HEK293 (cell line): ENCODE data around the gene FXYD6.

ENCODE experiments used
- CTCF ChIA-PET: fragments of 350-600 bp; formaldehyde crosslinking; extraction: SDS; loops from one replicate; lab custom pipeline; 2021; ENCODE audit warnings: antibody characterized with exemption; lab: Yijun Ruan, JAX
- POLR2A ChIA-PET: fragments of 300-600 bp; formaldehyde crosslinking; extraction: SDS; loops from one replicate; lab custom pipeline; 2020; ENCODE audit warnings: antibody characterized with exemption, inconsistent platforms; lab: Yijun Ruan, JAX
- H3K27ac ChIP-seq: fragments of 200-500 bp; sonication (Bioruptor generic); 2 replicates; pipeline ENCODE4 v1.5.1; 2014; ENCODE audit warnings: low read depth, low read length, control low read depth, inconsistent platforms; ENCODE audit errors: extremely low read depth
- H3K36me3 ChIP-seq, 2 experiments: fragments of 200-500 bp in 1 of 2; sonication (Bioruptor generic) in 1 of 2; 1 replicate in 1 of 2; 2 replicates in 1 of 2; pipeline ENCODE4 v1.5.1; 2014 to 2017; ENCODE audit warnings: inconsistent platforms in 2 of 2, low read length in 2 of 2; ENCODE audit not compliant: control insufficient read depth in 2 of 2, insufficient read depth in 1 of 2
- H3K4me1 ChIP-seq: fragments of 200-500 bp; sonication (Bioruptor generic); 2 replicates; pipeline ENCODE4 v1.5.1; 2014; ENCODE audit warnings: mild to moderate bottlenecking, low read length, inconsistent platforms; ENCODE audit not compliant: control insufficient read depth, insufficient read depth
- H3K4me3 ChIP-seq: 2 replicates; pipeline ENCODE4 v1.5.1; 2011; ENCODE audit warnings: low read depth, mild to moderate bottlenecking, control low read depth, low read length, moderate library complexity
- H3K9me3 ChIP-seq: fragments of 200-500 bp; sonication (Bioruptor generic); 2 replicates; pipeline ENCODE4 v1.5.1; 2014; ENCODE audit warnings: low read depth, low read length, inconsistent platforms; ENCODE audit not compliant: control insufficient read depth, insufficient read depth
- GLIS1 ChIP-seq: fragments of 450-650 bp; formaldehyde crosslinking; IDR thresholded peaks from 2 replicates; pipeline ENCODE4 v1.5.1; 2016; ENCODE audit warnings: missing biosample characterization, missing genetic modification characterization
- IKZF3 ChIP-seq: fragments of 450-650 bp; IDR thresholded peaks from 2 replicates; pipeline ENCODE4 v1.5.0; 2018; ENCODE audit warnings: missing biosample characterization, mild to moderate bottlenecking, missing genetic modification characterization, moderate library complexity
- SCRT2 ChIP-seq: fragments of 450-650 bp; formaldehyde crosslinking; IDR thresholded peaks from 2 replicates; pipeline ENCODE4 v1.5.1; 2016; ENCODE audit warnings: missing biosample characterization, missing genetic modification characterization
- TRIM28 ChIP-seq: IDR thresholded peaks from 2 replicates; pipeline ENCODE4 v1.6.1; 2011; ENCODE audit warnings: low read length, control low read depth, borderline replicate concordance
- ZBTB20 ChIP-seq: fragments of 450-650 bp; formaldehyde crosslinking; IDR thresholded peaks from 2 replicates; pipeline ENCODE4 v1.5.1; 2016; ENCODE audit warnings: missing biosample characterization, missing genetic modification characterization
- ZIC2 ChIP-seq: fragments of 450-650 bp; formaldehyde crosslinking; IDR thresholded peaks from 2 replicates; pipeline ENCODE4 v1.5.1; 2016; ENCODE audit warnings: missing biosample characterization, missing genetic modification characterization
- ZNF10 ChIP-seq: fragments of 450-650 bp; formaldehyde crosslinking; IDR thresholded peaks from 2 replicates; pipeline ENCODE4 v1.5.1; 2017; ENCODE audit warnings: missing biosample characterization, missing genetic modification characterization
- ZNF114 ChIP-seq: fragments of 450-650 bp; formaldehyde crosslinking; IDR thresholded peaks from 2 replicates; pipeline ENCODE4 v1.5.0; 2017; ENCODE audit warnings: missing biosample characterization, missing genetic modification characterization
- ZNF132 ChIP-seq: fragments of 450-650 bp; formaldehyde crosslinking; IDR thresholded peaks from 2 replicates; pipeline ENCODE4 v1.5.1; 2017; ENCODE audit warnings: missing biosample characterization, missing genetic modification characterization, borderline replicate concordance
- ZNF223 ChIP-seq: fragments of 450-650 bp; formaldehyde crosslinking; IDR thresholded peaks from 2 replicates; pipeline ENCODE4 v1.5.1; 2016; ENCODE audit warnings: missing biosample characterization, missing genetic modification characterization
- ZNF433 ChIP-seq: fragments of 450-650 bp; formaldehyde crosslinking; IDR thresholded peaks from 2 replicates; pipeline ENCODE4 v1.5.1; 2016; ENCODE audit warnings: missing biosample characterization, missing genetic modification characterization, low read depth
- ZNF501 ChIP-seq: fragments of 450-650 bp; formaldehyde crosslinking; IDR thresholded peaks from 2 replicates; pipeline ENCODE4 v1.5.1; 2016; ENCODE audit warnings: missing biosample characterization, missing genetic modification characterization
- ZNF560 ChIP-seq: fragments of 450-650 bp; formaldehyde crosslinking; IDR thresholded peaks from 2 replicates; pipeline ENCODE4 v1.5.1; 2017; ENCODE audit warnings: missing biosample characterization, missing genetic modification characterization, borderline replicate concordance
- ZNF585B ChIP-seq: fragments of 450-650 bp; formaldehyde crosslinking; IDR thresholded peaks from 2 replicates; pipeline ENCODE4 v1.5.1; 2016; ENCODE audit warnings: missing biosample characterization, missing genetic modification characterization
- ZNF596 ChIP-seq: fragments of 450-650 bp; IDR thresholded peaks from 2 replicates; pipeline ENCODE4 v1.5.0; 2018; ENCODE audit warnings: missing biosample characterization, mild to moderate bottlenecking, missing genetic modification characterization, moderate library complexity
- ZNF623 ChIP-seq: fragments of 450-650 bp; formaldehyde crosslinking; IDR thresholded peaks from 2 replicates; pipeline ENCODE4 v1.5.1; 2016; ENCODE audit warnings: missing biosample characterization, missing genetic modification characterization
- TF ChIP-seq, protein P1 (sequence below): fragments of 450-650 bp; formaldehyde crosslinking; IDR thresholded peaks from 2 replicates; pipeline ENCODE4 v1.5.1; 2017; ENCODE audit warnings: missing biosample characterization, missing genetic modification characterization
- TF ChIP-seq, protein P2 (sequence below): IDR thresholded peaks from 2 replicates; pipeline ENCODE4 v1.6.1; 2011; ENCODE audit warnings: mild to moderate bottlenecking, low read depth, low read length, borderline replicate concordance
- TF ChIP-seq, protein P3 (sequence below): fragments of 450-650 bp; formaldehyde crosslinking; IDR thresholded peaks from 2 replicates; pipeline ENCODE4 v1.5.1; 2016; ENCODE audit warnings: missing biosample characterization, missing genetic modification characterization, borderline replicate concordance
- TF ChIP-seq, protein P4 (sequence below): fragments of 450-650 bp; formaldehyde crosslinking; IDR thresholded peaks from 2 replicates; pipeline ENCODE4 v1.5.1; 2016; ENCODE audit warnings: missing biosample characterization, missing genetic modification characterization, borderline replicate concordance
- TF ChIP-seq, protein P5 (sequence below): fragments of 450-650 bp; formaldehyde crosslinking; IDR thresholded peaks from 2 replicates; pipeline ENCODE4 v1.5.1; 2017; ENCODE audit warnings: missing biosample characterization, missing genetic modification characterization

FXYD6 gene

DNA sequence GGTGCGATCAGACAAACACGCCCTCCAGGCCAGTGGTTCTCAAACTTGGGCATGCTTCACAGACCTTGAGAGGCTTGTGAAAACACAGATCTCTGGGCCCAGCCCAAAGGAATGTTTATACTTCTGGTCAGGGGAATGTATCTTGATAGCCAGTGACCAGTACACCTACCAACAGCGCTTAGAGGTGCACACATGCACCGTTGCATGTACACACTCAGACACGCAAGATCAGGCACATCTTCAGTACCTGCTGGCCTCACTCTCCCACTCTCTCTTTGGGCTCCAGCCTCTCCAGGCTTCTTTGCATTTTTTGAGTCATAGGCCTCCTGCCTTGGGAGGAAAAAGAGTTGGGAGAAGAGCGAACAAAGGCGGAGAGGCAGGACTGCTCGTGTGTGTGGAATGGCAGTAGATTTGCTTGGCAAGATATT, 11.7 kb upstream of the FXYD6 start:
- ChIA-PET CTCF (no interaction called here), POLR2A (no interaction called here)
- Histone ChIP-seq H3K27ac (no peak overlapping the region), H3K4me3 (no peak overlapping the region), H3K9me3 (no peaks in the 10 kb centered on the region), H3K4me1 (no peaks in the 10 kb centered on the region), H3K36me3 (no peaks in the 10 kb centered on the region)
- TF ChIP-seq ZNF560 (tag by site-specific recombination) = no peak
- TF ChIP-seq ZBTB20 = 0 out of 2 replicates have a peak, but pooled peaks have one; percentile 26
- TF ChIP-seq, protein P1, sequence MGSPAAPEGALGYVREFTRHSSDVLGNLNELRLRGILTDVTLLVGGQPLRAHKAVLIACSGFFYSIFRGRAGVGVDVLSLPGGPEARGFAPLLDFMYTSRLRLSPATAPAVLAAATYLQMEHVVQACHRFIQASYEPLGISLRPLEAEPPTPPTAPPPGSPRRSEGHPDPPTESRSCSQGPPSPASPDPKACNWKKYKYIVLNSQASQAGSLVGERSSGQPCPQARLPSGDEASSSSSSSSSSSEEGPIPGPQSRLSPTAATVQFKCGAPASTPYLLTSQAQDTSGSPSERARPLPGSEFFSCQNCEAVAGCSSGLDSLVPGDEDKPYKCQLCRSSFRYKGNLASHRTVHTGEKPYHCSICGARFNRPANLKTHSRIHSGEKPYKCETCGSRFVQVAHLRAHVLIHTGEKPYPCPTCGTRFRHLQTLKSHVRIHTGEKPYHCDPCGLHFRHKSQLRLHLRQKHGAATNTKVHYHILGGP (tag by site-specific recombination) = no peak

DNA sequence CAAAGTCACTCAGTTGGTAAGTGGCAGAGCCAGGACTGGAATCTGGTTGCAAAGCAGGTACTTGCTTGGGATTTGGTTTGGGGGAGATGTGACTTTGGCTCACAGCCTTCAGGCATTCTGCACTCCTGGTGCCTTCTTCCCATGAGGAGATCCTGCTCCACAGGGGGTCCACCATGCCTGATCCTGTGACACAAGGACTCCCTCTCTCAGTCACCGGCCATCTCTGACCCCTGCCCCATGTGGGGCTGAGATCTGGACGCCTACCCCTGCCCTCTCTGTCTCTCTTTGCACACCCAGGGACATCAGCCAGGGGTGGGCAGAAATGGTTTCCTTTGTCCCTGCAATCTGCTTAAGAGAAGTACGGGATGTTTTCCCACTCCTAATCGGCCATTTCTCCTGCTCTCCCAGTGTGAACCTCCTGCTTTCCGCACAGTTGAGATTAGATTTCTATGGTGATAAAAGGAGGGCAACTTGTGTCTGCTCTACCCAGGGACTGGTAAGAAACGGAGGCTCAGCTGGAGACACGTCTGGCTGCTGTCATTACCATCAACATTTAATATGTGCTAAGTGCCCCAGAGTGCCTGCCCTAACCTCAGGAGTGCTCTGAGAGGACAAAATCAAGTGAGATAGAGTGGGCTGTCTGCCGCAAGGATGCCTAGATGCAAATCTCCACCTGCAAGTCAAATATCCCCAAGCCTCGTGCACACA, 11.1 kb upstream of the FXYD6 start:
- H3K36me3 ChIP-seq = no peaks in the 10 kb centered on the region
- POLR2A ChIA-PET = no interaction called here
- H3K27ac ChIP-seq = no peak overlapping the region
- CTCF ChIA-PET = no interaction called here
- H3K9me3 ChIP-seq = no peaks in the 10 kb centered on the region
- no peak overlapping the region for H3K4me3 ChIP-seq
- H3K4me1 ChIP-seq = no peaks in the 10 kb centered on the region
- TF ChIP-seq, protein P2, sequence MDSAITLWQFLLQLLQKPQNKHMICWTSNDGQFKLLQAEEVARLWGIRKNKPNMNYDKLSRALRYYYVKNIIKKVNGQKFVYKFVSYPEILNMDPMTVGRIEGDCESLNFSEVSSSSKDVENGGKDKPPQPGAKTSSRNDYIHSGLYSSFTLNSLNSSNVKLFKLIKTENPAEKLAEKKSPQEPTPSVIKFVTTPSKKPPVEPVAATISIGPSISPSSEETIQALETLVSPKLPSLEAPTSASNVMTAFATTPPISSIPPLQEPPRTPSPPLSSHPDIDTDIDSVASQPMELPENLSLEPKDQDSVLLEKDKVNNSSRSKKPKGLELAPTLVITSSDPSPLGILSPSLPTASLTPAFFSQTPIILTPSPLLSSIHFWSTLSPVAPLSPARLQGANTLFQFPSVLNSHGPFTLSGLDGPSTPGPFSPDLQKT = no peak
- TF ChIP-seq ZNF596 (tag by site-specific recombination) (no peak), ZNF132 (tag by site-specific recombination) (no peak), ZNF10 (tag by site-specific recombination) (no peak), ZNF114 (tag by site-specific recombination) (no peak), IKZF3 (tag by site-specific recombination) (no peak), ZNF501 (tag by site-specific recombination) (no peak), ZIC2 (tag by site-specific recombination) (peak; percentile 98), TRIM28 (0 out of 2 replicates have a peak, but pooled peaks have one; percentile 39), SCRT2 (peak; percentile 31; the same call in 1 of the 2 replicates), ZNF585B (tag by site-specific recombination) (no peak), ZNF223 (tag by site-specific recombination) (no peak), ZNF433 (no peak), GLIS1 (tag by site-specific recombination) (peak; percentile 54), ZNF623 (no peak)
- TF ChIP-seq, protein P3, sequence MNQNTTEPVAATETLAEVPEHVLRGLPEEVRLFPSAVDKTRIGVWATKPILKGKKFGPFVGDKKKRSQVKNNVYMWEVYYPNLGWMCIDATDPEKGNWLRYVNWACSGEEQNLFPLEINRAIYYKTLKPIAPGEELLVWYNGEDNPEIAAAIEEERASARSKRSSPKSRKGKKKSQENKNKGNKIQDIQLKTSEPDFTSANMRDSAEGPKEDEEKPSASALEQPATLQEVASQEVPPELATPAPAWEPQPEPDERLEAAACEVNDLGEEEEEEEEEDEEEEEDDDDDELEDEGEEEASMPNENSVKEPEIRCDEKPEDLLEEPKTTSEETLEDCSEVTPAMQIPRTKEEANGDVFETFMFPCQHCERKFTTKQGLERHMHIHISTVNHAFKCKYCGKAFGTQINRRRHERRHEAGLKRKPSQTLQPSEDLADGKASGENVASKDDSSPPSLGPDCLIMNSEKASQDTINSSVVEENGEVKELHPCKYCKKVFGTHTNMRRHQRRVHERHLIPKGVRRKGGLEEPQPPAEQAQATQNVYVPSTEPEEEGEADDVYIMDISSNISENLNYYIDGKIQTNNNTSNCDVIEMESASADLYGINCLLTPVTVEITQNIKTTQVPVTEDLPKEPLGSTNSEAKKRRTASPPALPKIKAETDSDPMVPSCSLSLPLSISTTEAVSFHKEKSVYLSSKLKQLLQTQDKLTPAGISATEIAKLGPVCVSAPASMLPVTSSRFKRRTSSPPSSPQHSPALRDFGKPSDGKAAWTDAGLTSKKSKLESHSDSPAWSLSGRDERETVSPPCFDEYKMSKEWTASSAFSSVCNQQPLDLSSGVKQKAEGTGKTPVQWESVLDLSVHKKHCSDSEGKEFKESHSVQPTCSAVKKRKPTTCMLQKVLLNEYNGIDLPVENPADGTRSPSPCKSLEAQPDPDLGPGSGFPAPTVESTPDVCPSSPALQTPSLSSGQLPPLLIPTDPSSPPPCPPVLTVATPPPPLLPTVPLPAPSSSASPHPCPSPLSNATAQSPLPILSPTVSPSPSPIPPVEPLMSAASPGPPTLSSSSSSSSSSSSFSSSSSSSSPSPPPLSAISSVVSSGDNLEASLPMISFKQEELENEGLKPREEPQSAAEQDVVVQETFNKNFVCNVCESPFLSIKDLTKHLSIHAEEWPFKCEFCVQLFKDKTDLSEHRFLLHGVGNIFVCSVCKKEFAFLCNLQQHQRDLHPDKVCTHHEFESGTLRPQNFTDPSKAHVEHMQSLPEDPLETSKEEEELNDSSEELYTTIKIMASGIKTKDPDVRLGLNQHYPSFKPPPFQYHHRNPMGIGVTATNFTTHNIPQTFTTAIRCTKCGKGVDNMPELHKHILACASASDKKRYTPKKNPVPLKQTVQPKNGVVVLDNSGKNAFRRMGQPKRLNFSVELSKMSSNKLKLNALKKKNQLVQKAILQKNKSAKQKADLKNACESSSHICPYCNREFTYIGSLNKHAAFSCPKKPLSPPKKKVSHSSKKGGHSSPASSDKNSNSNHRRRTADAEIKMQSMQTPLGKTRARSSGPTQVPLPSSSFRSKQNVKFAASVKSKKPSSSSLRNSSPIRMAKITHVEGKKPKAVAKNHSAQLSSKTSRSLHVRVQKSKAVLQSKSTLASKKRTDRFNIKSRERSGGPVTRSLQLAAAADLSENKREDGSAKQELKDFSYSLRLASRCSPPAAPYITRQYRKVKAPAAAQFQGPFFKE (tag by site-specific recombination) = no peak
- TF ChIP-seq, protein P4, sequence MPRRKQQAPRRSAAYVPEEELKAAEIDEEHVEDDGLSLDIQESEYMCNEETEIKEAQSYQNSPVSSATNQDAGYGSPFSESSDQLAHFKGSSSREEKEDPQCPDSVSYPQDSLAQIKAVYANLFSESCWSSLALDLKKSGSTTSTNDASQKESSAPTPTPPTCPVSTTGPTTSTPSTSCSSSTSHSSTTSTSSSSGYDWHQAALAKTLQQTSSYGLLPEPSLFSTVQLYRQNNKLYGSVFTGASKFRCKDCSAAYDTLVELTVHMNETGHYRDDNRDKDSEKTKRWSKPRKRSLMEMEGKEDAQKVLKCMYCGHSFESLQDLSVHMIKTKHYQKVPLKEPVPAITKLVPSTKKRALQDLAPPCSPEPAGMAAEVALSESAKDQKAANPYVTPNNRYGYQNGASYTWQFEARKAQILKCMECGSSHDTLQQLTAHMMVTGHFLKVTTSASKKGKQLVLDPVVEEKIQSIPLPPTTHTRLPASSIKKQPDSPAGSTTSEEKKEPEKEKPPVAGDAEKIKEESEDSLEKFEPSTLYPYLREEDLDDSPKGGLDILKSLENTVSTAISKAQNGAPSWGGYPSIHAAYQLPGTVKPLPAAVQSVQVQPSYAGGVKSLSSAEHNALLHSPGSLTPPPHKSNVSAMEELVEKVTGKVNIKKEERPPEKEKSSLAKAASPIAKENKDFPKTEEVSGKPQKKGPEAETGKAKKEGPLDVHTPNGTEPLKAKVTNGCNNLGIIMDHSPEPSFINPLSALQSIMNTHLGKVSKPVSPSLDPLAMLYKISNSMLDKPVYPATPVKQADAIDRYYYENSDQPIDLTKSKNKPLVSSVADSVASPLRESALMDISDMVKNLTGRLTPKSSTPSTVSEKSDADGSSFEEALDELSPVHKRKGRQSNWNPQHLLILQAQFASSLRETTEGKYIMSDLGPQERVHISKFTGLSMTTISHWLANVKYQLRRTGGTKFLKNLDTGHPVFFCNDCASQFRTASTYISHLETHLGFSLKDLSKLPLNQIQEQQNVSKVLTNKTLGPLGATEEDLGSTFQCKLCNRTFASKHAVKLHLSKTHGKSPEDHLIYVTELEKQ = no peak
- TF ChIP-seq, protein P5, sequence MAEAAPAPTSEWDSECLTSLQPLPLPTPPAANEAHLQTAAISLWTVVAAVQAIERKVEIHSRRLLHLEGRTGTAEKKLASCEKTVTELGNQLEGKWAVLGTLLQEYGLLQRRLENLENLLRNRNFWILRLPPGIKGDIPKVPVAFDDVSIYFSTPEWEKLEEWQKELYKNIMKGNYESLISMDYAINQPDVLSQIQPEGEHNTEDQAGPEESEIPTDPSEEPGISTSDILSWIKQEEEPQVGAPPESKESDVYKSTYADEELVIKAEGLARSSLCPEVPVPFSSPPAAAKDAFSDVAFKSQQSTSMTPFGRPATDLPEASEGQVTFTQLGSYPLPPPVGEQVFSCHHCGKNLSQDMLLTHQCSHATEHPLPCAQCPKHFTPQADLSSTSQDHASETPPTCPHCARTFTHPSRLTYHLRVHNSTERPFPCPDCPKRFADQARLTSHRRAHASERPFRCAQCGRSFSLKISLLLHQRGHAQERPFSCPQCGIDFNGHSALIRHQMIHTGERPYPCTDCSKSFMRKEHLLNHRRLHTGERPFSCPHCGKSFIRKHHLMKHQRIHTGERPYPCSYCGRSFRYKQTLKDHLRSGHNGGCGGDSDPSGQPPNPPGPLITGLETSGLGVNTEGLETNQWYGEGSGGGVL (tag by site-specific recombination) = no peak
